Measurements from ENCODE around the gene CFAP91.

The CFAP91 gene

GRCh38 chr3:119738741-119739140, 35.9 kb downstream of the CFAP91 start:
- no peak for DNase-seq (ENCODE audit: low read depth in 1 of 2, low spot score in 1 of 2)

- no peak for DNase-seq (ENCODE audit: low read depth in 1 of 2, low spot score in 1 of 2)
These were observed 39.1 kb downstream of the CFAP91 start for GRCh38 chr3:119741657-119742590.

- no peak for DNase-seq (ENCODE audit: low read depth in 1 of 2, low spot score in 1 of 2)
These were observed 41.1 kb downstream of the CFAP91 start for GRCh38 chr3:119743921-119744320.

GRCh38 chr3:119745942-119746341, 43.1 kb downstream of the CFAP91 start:
- DNase-seq (ENCODE audit: low read depth in 1 of 2, low spot score in 1 of 2), result no peak

- DNase-seq (ENCODE audit: low read depth in 1 of 2, low spot score in 1 of 2), result no peak
These were observed 43.6 kb downstream of the CFAP91 start for GRCh38 chr3:119746423-119746822.

GRCh38 chr3:119747357-119747756, 44.5 kb downstream of the CFAP91 start:
- no peak for DNase-seq (ENCODE audit: low read depth in 1 of 2, low spot score in 1 of 2)

GRCh38 chr3:119748991-119749390, 46.2 kb downstream of the CFAP91 start:
- no peak for DNase-seq (ENCODE audit: low read depth in 1 of 2, low spot score in 1 of 2)

GRCh38 chr3:119751423-119751822, 48.6 kb downstream of the CFAP91 start:
- no peak for DNase-seq (ENCODE audit: low read depth in 1 of 2, low spot score in 1 of 2)

All from activated T-helper 1 cell treated with anti-CD3 and anti-CD28 coated beads, Interleukin-2, amount 50 U/mL, for 16 hours (primary cell).